NCI-H1092 treated with DMSO at 0.1 percent for 48 hours (cell line): ENCODE results near the gene VDAC2.
"Not testable (repeated sequence)": the region's sequence is repeated elsewhere in the genome, so short reads cannot be mapped to it uniquely, and the experiment has no call there.

ENCODE experiments used
- DNase-seq: peaks from one replicate; lab custom pipeline; 2025; lab: John Stamatoyannopoulos, UW

The VDAC2 gene

DNA sequence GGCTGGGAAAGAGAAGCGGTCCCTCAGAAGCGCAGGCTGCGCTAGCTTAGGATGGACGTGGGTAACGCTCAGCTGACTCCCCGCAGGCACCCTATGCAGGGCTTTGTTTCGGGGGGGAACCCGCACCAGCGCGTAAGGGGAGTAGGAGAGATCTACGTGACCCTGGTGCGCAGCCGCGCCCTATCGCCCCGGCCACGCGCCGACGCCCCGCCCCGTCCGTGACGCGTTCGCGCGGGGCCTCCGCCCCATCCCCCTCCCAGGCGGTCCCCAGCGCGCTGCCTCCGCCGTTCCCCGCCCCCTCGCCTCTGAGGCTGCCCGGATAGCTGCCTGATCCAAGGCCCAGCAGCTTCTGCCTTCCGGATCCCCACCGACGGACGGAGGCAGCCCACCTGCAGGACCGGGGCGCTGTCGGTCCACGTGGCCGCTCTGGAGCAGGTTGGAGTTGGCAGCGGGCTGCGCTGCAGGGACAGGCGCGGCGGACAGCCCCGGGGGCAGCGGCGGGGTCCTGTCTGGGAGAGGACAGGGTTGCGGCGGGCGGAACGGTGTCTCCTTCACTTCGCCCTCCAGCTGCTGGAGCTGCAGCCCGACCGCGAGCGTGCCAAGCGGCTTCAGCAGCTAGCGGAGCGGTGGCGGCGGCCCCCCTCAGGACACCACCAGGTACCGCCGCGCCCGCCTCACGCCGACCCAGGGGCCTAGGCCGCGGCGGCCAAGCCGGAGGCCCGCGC, at the start of gene VDAC2:
Gene VDAC2 (plus strand): TSS at position 515 of the 725 bp plus-strand sequence. CDS start 363 bp downstream, outside the sequence.
- DNase-seq, result peak; percentile 77

GRCh38 chr10:75165684-75166622, 44.6 kb upstream of the VDAC2 start:
- no peak for DNase-seq

GRCh38 chr10:75166623-75166972, 44.0 kb upstream of the VDAC2 start:
- no peak for DNase-seq

DNA sequence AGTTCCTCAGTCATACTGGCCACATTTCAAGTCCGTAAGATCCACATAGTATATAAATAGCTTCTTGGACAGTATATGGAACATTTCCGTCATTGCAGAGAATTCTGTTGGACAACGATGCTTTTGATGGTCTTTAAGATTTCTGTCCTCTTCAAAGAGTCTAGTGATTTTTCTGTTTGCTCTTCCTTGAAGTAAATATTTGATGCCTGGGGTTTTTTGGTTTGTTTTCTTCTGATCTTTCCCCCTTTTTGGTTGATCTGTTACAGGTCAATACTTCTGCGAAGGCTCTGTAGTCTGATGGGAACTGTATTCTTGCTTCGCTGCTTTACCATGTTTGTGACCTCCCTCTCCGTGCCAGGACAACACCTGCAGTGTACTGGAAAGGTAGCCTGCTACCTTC, 42.3 kb upstream of the VDAC2 start:
- no peak for DNase-seq

- DNase-seq, result no peak
Measured at GRCh38 chr10:75170215-75170614, 40.4 kb upstream of the VDAC2 start.

- no peak for DNase-seq
Measured at GRCh38 chr10:75175046-75175445, 35.5 kb upstream of the VDAC2 start.

GRCh38 chr10:75176046-75176445, 34.5 kb upstream of the VDAC2 start:
- DNase-seq, result no peak

- DNase-seq, result no peak
Measured at GRCh38 chr10:75176736-75177135, 33.9 kb upstream of the VDAC2 start.

GRCh38 chr10:75179657-75180177, 30.9 kb upstream of the VDAC2 start:
- no peak for DNase-seq

DNA sequence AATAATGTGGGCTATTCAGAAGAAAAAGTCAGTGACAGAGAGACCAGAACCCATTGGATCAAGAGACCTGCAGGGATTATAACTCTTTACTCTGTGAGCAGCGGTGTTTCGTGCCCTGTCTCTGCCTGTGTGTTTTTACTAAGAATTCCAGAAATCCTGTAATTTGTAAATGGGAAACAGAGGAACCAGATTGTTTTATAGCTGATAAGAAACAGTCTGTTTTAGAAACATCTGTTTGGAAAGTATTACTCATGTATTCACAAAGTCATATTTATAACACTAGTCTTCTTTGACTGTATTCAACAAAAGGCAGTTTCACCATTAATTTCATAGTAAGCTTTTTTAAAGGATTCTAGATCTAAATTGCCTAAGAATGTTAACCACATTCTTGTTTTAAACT, 30.0 kb upstream of the VDAC2 start:
- no peak for DNase-seq

- no peak for DNase-seq
Measured at GRCh38 chr10:75181073-75181472, 29.5 kb upstream of the VDAC2 start.

DNA sequence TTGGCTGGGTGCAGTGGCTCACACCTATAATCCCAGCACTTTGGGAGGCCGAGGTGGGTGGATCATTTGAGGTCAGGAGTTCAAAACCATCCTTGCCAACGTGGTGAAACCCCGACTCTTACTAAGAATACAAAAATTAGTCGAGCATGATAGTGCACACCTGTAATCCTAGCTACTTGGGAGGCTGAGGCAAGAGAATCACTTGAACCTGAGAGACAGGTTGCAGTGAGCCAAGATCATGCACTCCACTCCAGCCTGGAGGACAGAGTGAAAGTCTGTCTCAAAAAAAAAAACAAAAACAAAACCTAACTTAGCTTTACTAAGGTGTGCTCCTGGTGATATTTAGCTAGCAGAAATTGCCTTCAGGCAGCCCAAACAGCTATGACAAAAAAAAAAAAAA, 24.3 kb upstream of the VDAC2 start:
- DNase-seq, result no peak

GRCh38 chr10:75187961-75188426, 22.6 kb upstream of the VDAC2 start:
- peak; percentile 2 for DNase-seq

- DNase-seq, result not testable (repeated sequence)
Measured at GRCh38 chr10:75188522-75188921, 22.1 kb upstream of the VDAC2 start.

- no peak for DNase-seq
Measured at GRCh38 chr10:75189266-75190096, 21.1 kb upstream of the VDAC2 start.

DNA sequence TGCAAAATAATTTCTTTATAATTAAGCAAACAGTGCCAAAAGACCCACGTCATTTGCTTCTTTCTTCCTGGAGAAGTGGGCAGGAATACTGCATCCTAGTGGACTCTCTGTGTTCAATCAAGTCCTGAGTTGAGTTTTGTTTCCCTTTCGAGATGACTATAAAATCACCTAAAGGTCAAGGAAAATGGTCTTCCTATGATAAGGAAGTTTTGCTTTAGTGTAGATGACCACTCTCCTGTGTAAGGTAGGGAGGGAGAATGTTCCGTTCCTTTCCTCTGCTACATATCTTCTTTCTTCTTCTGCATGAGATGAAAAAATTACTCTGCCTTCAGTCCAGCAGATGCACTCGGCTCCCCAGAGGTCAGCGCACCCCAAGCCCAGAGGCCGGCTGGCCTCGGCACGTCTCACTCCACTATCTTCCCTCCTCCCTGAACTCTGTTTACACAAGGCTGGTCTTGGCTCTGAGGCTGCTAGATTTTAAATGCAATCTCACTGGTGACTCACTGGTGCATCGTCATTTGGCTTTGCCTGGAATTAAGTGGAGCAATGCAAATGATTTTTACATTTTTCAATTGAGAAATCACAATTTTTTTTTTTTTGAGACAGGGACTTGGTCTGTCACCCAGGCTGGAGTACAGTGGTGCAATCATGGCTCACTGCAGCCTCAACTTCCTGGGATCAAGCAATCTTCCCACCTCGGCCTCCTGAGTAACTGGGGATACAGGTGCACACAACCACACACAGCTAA, 18.6 kb upstream of the VDAC2 start:
- DNase-seq, result no peak

DNA sequence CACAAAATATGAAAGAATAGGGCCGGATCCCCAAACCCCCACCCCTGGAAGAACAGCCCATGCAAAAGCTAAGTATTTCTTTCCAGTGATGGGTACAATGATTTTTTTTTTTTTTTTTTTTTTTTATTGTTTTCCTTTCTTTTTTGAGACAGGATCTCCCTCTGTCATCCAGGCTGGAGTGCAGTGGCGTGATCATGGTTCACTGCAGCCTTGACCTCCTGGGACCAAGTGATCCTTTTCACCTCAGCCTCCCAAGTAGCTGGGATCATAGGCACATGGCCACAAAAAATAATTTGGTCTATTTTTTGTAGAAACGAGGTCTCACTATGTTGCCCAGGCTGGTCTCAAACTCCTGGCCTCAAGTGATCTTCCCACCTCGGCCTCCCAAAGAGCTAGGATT, 16.0 kb upstream of the VDAC2 start:
- not testable (repeated sequence) for DNase-seq

- no peak for DNase-seq
Measured at GRCh38 chr10:75195035-75195763, 15.4 kb upstream of the VDAC2 start.

DNA sequence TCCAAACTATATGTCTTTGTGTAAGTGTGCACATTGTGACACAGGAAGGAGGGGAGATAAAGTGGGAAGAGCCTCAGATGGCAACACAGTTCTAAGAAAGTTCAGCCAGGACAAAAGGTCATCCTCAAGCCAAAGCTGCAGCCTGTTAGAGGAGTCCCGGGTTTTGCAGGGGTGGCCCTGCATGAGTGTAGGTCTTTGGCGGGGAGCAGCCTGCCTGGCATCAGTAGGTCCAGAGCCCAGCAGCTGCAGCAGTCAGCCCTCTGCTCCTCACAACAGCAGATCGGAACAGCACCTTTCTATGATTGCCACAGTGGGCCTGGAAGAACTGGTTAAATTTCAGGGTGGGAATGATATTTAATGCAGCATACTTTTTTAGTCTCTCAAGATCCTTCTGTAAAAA, 13.5 kb upstream of the VDAC2 start:
- DNase-seq, result no peak

DNA sequence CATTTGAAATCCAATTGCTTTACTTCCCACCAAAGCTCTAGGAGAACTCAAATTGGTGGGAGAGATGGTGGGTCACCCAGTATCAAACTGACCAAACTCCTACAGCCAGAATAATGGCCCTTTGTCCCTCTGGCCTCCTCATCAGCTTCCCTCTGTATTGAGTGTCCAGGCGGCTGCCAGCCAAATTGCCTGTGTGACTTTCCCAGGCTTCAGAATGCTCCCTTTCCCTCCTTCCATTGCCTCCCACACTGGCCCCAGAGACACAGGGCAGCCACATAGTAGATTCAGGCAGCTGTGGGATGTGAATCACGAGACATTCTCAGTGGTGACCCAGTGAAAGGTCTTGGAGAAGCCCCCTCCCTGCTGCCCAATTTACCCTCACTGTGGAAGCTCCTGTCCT, 12.7 kb upstream of the VDAC2 start:
- no peak for DNase-seq

- DNase-seq, result not testable (repeated sequence)
Measured at GRCh38 chr10:75199949-75200348, 10.6 kb upstream of the VDAC2 start.
